Effector memory CD4-positive, alpha-beta T cell (primary cell): ENCODE data around the gene HDDC3.

Source experiments
- DNase-seq, 3 donors: peaks; one replicate each; pipeline ENCODE4 v3.0.0-alpha.2; 2020
- H3K27ac ChIP-seq: 2 replicates; pipeline ENCODE4 v1.7.0; 2013; ENCODE audit warnings: mild to moderate bottlenecking, low read length, moderate library complexity; ENCODE audit not compliant: insufficient read depth, poor library complexity, severe bottlenecking
- H3K27me3 ChIP-seq: replicated peaks from 2 replicates; pipeline ENCODE4 v1.7.0; 2013; ENCODE audit warnings: mild to moderate bottlenecking, low read length; ENCODE audit not compliant: insufficient read depth, control insufficient read depth, poor library complexity, severe bottlenecking
- H3K36me3 ChIP-seq: 2 replicates; pipeline ENCODE4 v1.7.0; 2013; ENCODE audit warnings: mild to moderate bottlenecking, low read length, moderate library complexity; ENCODE audit not compliant: control insufficient read depth, insufficient read depth
- H3K4me1 ChIP-seq: 2 replicates; pipeline ENCODE4 v1.7.0; 2013; ENCODE audit warnings: low read length, mild to moderate bottlenecking; ENCODE audit not compliant: control insufficient read depth, insufficient read depth, poor library complexity, severe bottlenecking
- H3K4me3 ChIP-seq: 2 replicates; pipeline ENCODE4 v1.7.0; 2013; ENCODE audit warnings: low read length, low read depth, mild to moderate bottlenecking; ENCODE audit not compliant: insufficient read depth, poor library complexity, severe bottlenecking
- H3K9me3 ChIP-seq: 2 replicates; pipeline ENCODE4 v1.7.0; 2013; ENCODE audit warnings: mild to moderate bottlenecking, low read length, moderate library complexity; ENCODE audit not compliant: control insufficient read depth

HDDC3 gene

DNA sequence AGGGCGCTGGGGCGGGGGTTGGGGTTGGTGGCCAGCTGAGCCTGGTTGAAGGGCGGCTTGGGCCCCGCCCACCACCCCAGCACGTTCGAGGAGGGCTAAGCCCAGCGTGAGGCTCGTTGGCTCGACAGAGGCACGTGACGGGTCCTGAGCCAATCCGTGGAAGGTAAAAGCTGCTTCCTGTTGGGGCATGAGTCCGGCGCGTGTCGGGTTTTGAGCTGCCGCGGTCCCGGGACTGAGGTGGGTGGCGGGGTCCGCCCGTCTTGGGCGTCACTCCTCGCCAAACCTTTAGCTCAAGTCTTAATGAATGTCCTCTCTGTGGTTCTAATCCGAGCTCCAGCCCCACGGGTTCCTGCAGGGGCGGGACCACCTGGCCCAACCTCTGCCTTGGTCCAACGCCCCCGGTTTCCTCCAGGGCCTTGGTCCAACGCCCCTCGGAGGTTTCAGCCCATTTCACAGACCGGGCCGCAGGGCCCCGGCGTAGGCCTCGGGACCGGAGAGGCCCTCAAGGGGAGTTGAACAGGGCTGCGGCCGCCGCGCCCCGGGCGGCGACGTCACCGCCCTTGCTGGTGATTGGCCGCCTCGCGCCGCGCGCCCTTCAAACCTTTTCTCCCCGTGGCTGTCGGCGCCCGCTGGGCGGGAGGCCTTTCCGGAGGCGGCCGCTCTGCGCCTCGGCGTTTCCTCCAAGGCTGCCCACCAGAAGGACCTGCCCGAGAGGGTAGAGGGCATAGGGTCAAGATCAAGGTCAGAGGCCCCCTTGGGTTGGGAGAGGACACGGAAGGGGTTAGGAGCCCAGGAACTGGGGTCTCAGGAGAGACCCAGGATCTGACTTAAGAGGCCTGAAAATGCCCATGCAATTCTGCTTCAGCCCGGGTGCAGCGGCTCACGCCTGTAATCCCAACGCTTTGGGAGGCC, 22.6 kb upstream of the HDDC3 start, which contains the start of gene RCCD1:
TSS of gene RCCD1 (plus strand) at position 173 of the 912 bp plus-strand sequence. CDS start 1,851 bp downstream, outside the sequence.
- Histone ChIP-seq H3K27me3 (no peaks in the 10 kb centered on the region), H3K36me3 (peaks cover 16% of the 10 kb centered on the region), H3K9me3 (no peaks in the 10 kb centered on the region), H3K4me1 (peaks cover 23% of the 10 kb centered on the region), H3K4me3 (peak within 1 kb of the TSS; percentile 68), H3K27ac (peak within 1 kb of the TSS; percentile 91)
- peak; percentile 77 to 87 (median 84) for DNase-seq

DNA sequence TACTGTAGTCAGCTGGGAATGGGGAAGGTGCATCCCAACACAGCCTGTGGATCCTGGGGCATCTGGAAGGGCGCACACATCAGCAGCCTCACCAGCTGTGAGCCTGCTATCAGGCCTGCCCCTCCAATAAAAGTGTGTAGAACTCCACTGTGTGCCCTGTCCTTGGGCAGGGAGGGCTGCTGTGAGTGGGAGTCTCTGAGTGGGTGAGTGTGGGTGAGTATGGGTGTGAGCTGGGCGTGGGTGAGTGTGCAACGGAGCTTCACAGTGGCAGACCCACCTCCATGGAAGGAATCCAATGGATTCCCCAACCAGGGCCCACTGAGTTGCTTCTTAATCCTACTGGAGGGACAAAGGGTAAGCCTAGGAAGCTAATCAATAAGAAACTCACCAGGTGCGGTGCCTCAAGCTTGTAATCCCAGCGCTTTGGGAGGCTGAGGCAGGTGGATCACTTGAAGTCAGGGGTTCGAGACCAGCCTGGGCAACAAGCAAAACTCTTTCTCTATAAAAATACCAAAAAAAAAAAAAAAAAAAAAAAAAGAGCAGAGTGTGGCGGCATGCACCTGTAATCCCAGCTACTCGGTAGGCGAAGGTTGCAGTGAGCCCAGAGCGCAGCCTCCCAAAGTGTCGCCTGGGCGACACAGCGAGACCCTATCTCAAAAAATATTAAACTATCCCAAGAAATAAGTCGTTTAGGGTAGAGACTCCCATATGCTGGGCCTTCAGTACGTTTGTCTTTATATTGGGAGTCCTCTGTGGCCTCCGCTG, 21.8 kb upstream of the HDDC3 start:
- peak overlapping the region; percentile 68 for H3K4me3 ChIP-seq
- no peak for DNase-seq
- H3K27me3 ChIP-seq = no peaks in the 10 kb centered on the region
- H3K36me3 ChIP-seq = peaks cover 24% of the 10 kb centered on the region
- H3K4me1 ChIP-seq = peaks cover 23% of the 10 kb centered on the region
- H3K27ac ChIP-seq = peak overlapping the region; percentile 91
- no peaks in the 10 kb centered on the region for H3K9me3 ChIP-seq

DNA sequence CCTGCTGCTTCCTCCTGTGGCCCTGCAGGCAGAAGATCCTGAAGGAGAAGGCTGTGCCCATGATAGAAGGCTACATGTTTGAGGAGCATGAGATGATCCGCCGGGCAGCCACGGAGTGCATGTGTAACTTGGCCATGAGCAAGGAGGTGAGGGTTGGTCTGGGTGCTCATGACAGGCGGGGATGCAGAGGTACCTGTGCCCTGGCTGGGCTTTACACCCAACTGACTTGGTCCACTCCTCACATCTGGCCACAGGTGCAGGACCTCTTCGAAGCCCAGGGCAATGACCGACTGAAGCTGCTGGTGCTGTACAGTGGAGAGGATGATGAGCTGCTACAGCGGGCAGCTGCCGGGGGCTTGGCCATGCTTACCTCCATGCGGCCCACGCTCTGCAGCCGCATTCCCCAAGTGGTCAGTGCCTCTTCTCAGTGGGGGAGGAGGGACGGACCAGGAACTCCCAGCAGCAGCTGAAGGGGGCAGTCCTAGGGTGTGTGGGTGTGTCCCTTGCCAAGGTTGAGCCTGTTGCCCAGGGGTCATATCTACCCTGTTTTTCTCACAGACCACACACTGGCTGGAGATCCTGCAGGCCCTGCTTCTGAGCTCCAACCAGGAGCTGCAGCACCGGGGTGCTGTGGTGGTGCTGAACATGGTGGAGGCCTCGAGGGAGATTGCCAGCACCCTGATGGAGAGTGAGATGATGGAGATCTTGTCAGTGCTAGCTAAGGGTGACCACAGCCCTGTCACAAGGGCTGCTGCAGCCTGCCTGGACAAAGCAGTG, 20.7 kb upstream of the HDDC3 start:
- H3K4me1 ChIP-seq = peaks cover 23% of the 10 kb centered on the region
- no peak overlapping the region for H3K4me3 ChIP-seq
- DNase-seq = no peak
- H3K36me3 ChIP-seq = peaks cover 31% of the 10 kb centered on the region
- H3K27ac ChIP-seq = no peak overlapping the region
- no peaks in the 10 kb centered on the region for H3K9me3 ChIP-seq
- H3K27me3 ChIP-seq = no peaks in the 10 kb centered on the region

DNA sequence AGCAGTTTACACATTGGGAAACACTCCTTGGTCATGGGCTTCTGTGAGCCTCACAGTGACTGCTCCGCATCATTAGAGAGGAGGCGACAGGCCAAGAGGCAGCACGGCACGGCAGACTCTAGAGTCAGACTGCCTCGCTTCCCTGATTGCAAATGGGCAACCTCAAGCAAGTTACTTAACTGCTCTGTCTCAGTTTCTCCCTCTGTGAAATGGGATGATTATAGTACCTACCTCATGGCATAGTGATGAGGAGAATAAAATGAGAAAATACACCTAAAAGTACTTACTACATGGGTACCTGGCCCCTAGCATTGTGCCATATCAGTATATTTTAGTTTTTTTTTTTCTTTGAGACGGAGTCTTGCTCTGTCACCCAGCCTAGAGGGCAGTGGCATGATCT, 18.3 kb upstream of the HDDC3 start:
- peaks cover 51% of the 10 kb centered on the region for H3K36me3 ChIP-seq
- H3K27ac ChIP-seq = no peak overlapping the region
- DNase-seq = no peak
- H3K9me3 ChIP-seq = no peaks in the 10 kb centered on the region
- H3K27me3 ChIP-seq = no peaks in the 10 kb centered on the region
- H3K4me1 ChIP-seq = peaks cover 13% of the 10 kb centered on the region
- no peak overlapping the region for H3K4me3 ChIP-seq

DNA sequence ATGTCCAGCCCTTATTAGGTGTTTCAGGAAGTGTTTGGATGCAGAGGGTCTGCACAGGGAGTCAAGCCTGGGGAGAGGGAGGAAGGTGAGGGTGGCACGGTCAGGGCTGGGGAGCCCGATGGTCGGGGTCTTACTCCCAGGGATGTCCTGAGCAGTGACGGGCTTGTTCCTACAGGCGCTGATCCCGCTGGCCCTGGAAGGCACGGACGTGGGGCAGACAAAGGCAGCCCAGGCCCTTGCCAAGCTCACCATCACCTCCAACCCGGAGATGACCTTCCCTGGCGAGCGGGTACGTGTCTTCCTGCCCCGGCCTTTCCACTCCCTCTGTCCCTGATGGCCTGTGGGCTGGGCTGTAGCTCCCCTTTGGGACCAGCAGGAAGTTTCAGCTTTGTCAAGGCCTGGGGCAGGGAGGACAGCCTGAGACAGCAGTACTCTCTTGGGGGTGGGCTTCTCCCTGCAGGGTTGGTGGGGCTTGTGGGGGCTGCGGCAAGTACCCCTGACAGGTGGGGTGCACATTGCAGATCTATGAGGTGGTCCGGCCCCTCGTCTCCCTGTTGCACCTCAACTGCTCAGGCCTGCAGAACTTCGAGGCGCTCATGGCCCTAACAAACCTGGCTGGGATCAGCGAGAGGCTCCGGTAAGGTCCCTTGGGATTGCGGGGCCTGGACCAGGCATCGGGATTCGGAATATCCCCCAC, 17.8 kb upstream of the HDDC3 start:
- Histone ChIP-seq H3K4me1 (peaks cover 8% of the 10 kb centered on the region), H3K27me3 (no peaks in the 10 kb centered on the region), H3K4me3 (no peak overlapping the region), H3K9me3 (no peaks in the 10 kb centered on the region), H3K36me3 (peaks cover 52% of the 10 kb centered on the region), H3K27ac (no peak overlapping the region)
- no peak for DNase-seq

DNA sequence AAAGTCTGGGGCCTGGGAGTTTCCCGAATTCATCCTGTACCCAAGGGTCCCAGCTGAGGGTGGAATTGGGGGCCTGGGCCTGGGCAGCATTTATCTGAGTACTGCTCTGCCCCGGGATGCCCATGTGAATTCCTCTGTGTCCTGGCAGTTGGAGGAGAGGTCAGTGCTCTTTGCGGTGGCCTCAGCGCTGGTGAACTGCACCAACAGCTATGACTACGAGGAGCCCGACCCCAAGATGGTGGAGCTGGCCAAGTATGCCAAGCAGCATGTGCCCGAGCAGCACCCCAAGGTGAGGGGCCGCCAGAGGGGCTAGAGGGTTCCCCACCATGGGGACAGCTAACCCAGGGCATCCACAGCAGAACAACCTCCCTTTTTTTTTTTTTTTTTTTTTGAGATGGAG, 16.2 kb upstream of the HDDC3 start:
- Histone ChIP-seq H3K36me3 (peaks cover 69% of the 10 kb centered on the region), H3K4me3 (no peak overlapping the region), H3K27ac (no peak overlapping the region), H3K27me3 (no peaks in the 10 kb centered on the region), H3K9me3 (no peaks in the 10 kb centered on the region), H3K4me1 (no peaks in the 10 kb centered on the region)
- DNase-seq = no peak

DNA sequence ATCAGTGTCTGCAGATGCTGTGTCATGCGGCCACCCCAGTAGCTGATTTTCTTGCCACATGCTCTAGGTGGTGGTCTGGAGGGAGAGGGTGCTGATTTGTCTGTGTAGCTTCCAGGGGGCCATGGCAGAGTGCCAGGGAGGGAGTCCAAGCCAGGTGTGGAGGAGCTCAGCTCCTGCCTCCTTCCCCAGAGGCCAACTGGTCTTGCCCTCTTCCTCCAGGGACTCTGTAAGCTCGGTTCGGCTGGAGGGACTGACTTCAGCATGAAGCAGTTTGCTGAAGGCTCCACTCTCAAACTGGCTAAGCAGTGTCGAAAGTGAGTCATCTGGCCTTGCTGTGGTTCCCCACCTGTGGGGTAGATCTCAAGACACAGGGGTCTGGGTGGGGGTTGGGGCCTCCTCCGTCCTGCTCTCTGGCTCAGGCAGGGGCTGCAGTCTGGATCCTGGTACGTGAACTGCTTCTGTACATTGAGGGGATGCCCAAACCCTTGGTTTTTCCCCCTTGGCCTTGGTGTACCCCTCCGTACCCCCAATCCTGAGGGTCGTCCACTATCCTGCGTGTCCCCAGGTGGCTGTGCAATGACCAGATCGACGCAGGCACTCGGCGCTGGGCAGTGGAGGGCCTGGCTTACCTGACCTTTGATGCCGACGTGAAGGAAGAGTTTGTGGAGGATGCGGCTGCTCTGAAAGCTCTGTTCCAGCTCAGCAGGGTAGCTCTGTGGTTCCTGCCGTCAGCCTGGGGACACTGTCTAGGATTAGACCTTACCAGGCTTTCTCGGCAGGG, 15.4 kb upstream of the HDDC3 start:
- Histone ChIP-seq H3K27me3 (no peaks in the 10 kb centered on the region), H3K36me3 (peaks cover 73% of the 10 kb centered on the region), H3K27ac (no peak overlapping the region), H3K9me3 (no peaks in the 10 kb centered on the region), H3K4me1 (no peaks in the 10 kb centered on the region), H3K4me3 (no peak overlapping the region)
- no peak for DNase-seq

DNA sequence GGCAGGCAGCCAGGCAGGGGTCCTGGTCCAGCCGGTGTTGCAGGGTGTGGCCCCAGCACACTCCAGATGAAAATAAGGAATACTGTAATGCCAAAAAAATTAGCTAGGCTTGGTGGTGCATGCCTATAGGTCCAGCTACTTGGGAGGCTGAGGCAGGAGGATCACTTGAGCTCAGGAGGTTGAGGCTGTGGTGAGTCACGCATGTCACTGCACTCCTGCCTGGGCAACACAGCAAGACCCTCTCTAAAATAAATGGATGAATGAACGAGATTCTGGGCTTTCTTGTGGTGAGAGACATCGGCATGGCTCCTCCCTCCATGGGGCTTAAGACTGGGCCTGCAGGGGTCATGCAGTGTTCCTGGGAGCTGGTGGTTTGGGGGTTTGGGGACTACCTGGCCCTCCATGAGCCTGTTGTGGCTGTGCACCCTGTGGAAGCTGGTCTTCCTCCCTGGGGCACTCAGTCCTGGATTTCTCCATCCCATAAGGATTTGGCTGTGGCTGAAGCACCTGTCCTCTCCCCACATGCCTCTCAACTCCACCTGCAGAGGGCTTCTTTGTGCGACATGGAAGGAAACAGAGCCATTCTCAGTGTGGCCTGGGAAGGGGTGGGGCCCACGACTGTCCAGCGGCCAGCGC, 14.7 kb upstream of the HDDC3 start:
- Histone ChIP-seq H3K36me3 (peaks cover 77% of the 10 kb centered on the region), H3K27me3 (no peaks in the 10 kb centered on the region), H3K4me1 (no peaks in the 10 kb centered on the region), H3K9me3 (no peaks in the 10 kb centered on the region), H3K4me3 (no peak overlapping the region), H3K27ac (no peak overlapping the region)
- DNase-seq = no peak
